ENCODE data around the gene PSMA2. TPM values are rescaled to one million over a fixed set of nuclear protein-coding genes. Genes with fewer than 3 reads are reported as not detected.

Gene PSMA2
- total RNA-seq, 1 experiment from 2014 or later = 152 TPM

DNA sequence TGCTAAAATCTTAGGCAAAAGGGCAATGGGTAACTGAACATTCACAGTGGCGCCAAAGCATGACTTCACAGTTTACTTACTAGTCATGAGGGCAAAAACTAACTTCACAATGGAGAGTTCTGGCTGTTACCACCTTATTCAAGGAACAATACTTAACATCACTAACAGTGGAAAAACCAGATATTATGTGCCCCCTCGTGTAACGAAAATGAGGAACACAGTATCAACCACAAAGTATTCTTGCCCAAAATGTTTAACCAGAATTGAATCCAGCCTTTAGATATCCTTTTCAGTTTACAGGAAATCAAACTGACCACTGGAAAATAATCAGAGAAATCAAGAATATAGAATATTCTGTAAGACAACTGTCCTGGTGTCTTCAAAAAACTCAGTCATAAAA is 29.6 kb downstream of the PSMA2 start:
- Histone ChIP-seq H3K4me2 (ENCODE audit: low read length) (no peak overlapping the region), H3K79me2 (ENCODE audit: insufficient read depth, low read length) (no peaks in the 10 kb centered on the region), H3K9ac (ENCODE audit: low read length) (no peak overlapping the region), H2AFZ (ENCODE audit: low read depth, low read length, poor library complexity, severe bottlenecking) (no peak overlapping the region), H3K4me3 (replicated peaks in 1 of 2; ENCODE audit: low read depth in 1 of 2, low read length in 2 of 2) (no peak overlapping the region), H3K27ac (ENCODE audit: low read depth, low read length) (no peak overlapping the region), H4K20me1 (ENCODE audit: insufficient read depth) (no peaks in the 10 kb centered on the region), H3K9me2 (ENCODE audit: insufficient read depth) (no peaks in the 10 kb centered on the region), H3K4me1 (ENCODE audit: control insufficient read depth in 1 of 2, insufficient read depth in 2 of 2, low read length in 2 of 2) (no peaks in the 10 kb centered on the region), H3K36me3 (ENCODE audit: control insufficient read depth in 1 of 2, insufficient read depth in 2 of 2, low read length in 2 of 2) (no peaks in the 10 kb centered on the region), H3K9me3 (ENCODE audit: control insufficient read depth in 1 of 2, insufficient read depth in 1 of 2, low read depth in 1 of 2, low read length in 2 of 2) (no peaks in the 10 kb centered on the region), H3K27me3 (ENCODE audit: insufficient read depth, low read length) (peaks cover 7% of the 10 kb centered on the region; the same call in 1 of the 2 replicates)
- no peak for ATAC-seq
- POLR2A ChIA-PET = no interaction called here
- intact Hi-C loops (cut with micrococcal nuclease) = no loop called here
- CTCF ChIA-PET = no interaction called here
- RAD21 ChIA-PET (ENCODE audit: low non-redundant PET in 1 of 2, low total read pairs in 2 of 2, uncharacterized antibody in 2 of 2, unreplicated experiment in 2 of 2) = no interaction called here
- no TSS peak for BruUV-seq (replicated peaks)
- DNase-seq (ENCODE audit: low read depth, low spot score) = no peak
- TF ChIP-seq, protein P1, sequence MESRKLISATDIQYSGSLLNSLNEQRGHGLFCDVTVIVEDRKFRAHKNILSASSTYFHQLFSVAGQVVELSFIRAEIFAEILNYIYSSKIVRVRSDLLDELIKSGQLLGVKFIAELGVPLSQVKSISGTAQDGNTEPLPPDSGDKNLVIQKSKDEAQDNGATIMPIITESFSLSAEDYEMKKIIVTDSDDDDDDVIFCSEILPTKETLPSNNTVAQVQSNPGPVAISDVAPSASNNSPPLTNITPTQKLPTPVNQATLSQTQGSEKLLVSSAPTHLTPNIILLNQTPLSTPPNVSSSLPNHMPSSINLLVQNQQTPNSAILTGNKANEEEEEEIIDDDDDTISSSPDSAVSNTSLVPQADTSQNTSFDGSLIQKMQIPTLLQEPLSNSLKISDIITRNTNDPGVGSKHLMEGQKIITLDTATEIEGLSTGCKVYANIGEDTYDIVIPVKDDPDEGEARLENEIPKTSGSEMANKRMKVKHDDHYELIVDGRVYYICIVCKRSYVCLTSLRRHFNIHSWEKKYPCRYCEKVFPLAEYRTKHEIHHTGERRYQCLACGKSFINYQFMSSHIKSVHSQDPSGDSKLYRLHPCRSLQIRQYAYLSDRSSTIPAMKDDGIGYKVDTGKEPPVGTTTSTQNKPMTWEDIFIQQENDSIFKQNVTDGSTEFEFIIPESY (IDR thresholded peaks at IDR 0.05; ENCODE audit: extremely low read depth, insufficient replicate concordance, low read length) = no peak
- TF ChIP-seq TCF7L2 (IDR thresholded peaks at IDR 0.05; ENCODE audit: borderline replicate concordance, extremely low read depth, insufficient read depth, insufficient read length) (no peak), CEBPB (IDR thresholded peaks at IDR 0.05; ENCODE audit: low read depth) (no peak), EGR1 (IDR thresholded peaks at IDR 0.05; ENCODE audit: low read depth) (no peak)

DNA sequence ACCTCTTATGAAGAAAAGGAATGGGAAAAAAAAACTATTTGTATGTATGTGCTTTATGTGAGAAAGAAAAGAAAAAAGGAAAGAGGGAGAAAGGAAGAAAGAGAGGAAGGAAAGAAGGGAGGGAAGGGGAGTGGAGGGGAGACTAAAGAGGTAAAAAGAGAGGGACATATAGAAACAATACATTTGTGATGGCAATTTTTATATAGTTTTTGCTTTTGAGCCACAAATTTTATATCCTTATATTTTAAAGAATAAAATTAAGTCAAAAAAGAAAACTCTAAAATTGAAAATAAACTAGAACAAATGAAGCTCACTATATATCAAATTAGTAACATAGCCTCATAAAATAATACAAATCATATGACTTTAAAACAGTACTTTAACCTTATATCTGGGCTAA is 31.1 kb downstream of the PSMA2 start:
- Histone ChIP-seq H4K20me1 (ENCODE audit: insufficient read depth) (no peaks in the 10 kb centered on the region), H3K4me3 (replicated peaks in 1 of 2; ENCODE audit: low read depth in 1 of 2, low read length in 2 of 2) (no peak overlapping the region), H3K9me3 (ENCODE audit: control insufficient read depth in 1 of 2, insufficient read depth in 1 of 2, low read depth in 1 of 2, low read length in 2 of 2) (no peaks in the 10 kb centered on the region), H3K9ac (ENCODE audit: low read length) (no peak overlapping the region), H3K36me3 (ENCODE audit: control insufficient read depth in 1 of 2, insufficient read depth in 2 of 2, low read length in 2 of 2) (no peaks in the 10 kb centered on the region), H3K9me2 (ENCODE audit: insufficient read depth) (no peaks in the 10 kb centered on the region), H3K27ac (ENCODE audit: low read depth, low read length) (no peak overlapping the region), H3K79me2 (ENCODE audit: insufficient read depth, low read length) (no peaks in the 10 kb centered on the region), H3K4me2 (ENCODE audit: low read length) (no peak overlapping the region), H2AFZ (ENCODE audit: low read depth, low read length, poor library complexity, severe bottlenecking) (no peak overlapping the region), H3K27me3 (ENCODE audit: insufficient read depth, low read length) (peaks cover 7% of the 10 kb centered on the region; the same call in 1 of the 2 replicates), H3K4me1 (ENCODE audit: control insufficient read depth in 1 of 2, insufficient read depth in 2 of 2, low read length in 2 of 2) (no peaks in the 10 kb centered on the region)
- no TSS peak for BruUV-seq (replicated peaks)
- POLR2A ChIA-PET = no interaction called here
- ATAC-seq (no peak), DNase-seq (ENCODE audit: low read depth, low spot score) (no peak)
- CTCF ChIA-PET = no interaction called here
- intact Hi-C loops (cut with micrococcal nuclease) = no loop called here
- RAD21 ChIA-PET (ENCODE audit: low non-redundant PET in 1 of 2, low total read pairs in 2 of 2, uncharacterized antibody in 2 of 2, unreplicated experiment in 2 of 2) = no interaction called here
- TF ChIP-seq, protein P1 (IDR thresholded peaks at IDR 0.05; ENCODE audit: extremely low read depth, insufficient replicate concordance, low read length) = no peak
- TF ChIP-seq, protein P2, sequence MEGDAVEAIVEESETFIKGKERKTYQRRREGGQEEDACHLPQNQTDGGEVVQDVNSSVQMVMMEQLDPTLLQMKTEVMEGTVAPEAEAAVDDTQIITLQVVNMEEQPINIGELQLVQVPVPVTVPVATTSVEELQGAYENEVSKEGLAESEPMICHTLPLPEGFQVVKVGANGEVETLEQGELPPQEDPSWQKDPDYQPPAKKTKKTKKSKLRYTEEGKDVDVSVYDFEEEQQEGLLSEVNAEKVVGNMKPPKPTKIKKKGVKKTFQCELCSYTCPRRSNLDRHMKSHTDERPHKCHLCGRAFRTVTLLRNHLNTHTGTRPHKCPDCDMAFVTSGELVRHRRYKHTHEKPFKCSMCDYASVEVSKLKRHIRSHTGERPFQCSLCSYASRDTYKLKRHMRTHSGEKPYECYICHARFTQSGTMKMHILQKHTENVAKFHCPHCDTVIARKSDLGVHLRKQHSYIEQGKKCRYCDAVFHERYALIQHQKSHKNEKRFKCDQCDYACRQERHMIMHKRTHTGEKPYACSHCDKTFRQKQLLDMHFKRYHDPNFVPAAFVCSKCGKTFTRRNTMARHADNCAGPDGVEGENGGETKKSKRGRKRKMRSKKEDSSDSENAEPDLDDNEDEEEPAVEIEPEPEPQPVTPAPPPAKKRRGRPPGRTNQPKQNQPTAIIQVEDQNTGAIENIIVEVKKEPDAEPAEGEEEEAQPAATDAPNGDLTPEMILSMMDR (IDR thresholded peaks at IDR 0.05 in 2 of 3, conservative IDR thresholded peaks at IDR 0.05 in 1 of 3; ENCODE audit: borderline replicate concordance in 1 of 3, insufficient read depth in 1 of 3, low read depth in 2 of 3, low read length in 2 of 3) = no peak
- no peak for TF ChIP-seq SRF (IDR thresholded peaks at IDR 0.05; ENCODE audit: low read depth)
- TF ChIP-seq ZNF274 (IDR thresholded peaks at IDR 0.05; ENCODE audit: low read depth, low read length) = no peak
- no peak for TF ChIP-seq POLR2AphosphoS5 (IDR thresholded peaks at IDR 0.05; ENCODE audit: low read depth, low read length)
- no peak for TF ChIP-seq YY1 (IDR thresholded peaks at IDR 0.05; ENCODE audit: extremely low read depth, insufficient replicate concordance, low read depth, low read length)
- no peak for TF ChIP-seq EZH2 (IDR thresholded peaks at IDR 0.05)
- TF ChIP-seq FOSL1 (IDR thresholded peaks at IDR 0.05; ENCODE audit: low read depth) = no peak
- TF ChIP-seq RAD21 (IDR thresholded peaks at IDR 0.05; ENCODE audit: low read depth) = no peak
- TF ChIP-seq, protein P3, sequence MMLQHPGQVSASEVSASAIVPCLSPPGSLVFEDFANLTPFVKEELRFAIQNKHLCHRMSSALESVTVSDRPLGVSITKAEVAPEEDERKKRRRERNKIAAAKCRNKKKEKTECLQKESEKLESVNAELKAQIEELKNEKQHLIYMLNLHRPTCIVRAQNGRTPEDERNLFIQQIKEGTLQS (IDR thresholded peaks at IDR 0.05) = no peak
- no peak for TF ChIP-seq JUND (IDR thresholded peaks at IDR 0.05)
- no peak for TF ChIP-seq TCF7L2 (IDR thresholded peaks at IDR 0.05; ENCODE audit: borderline replicate concordance, extremely low read depth, insufficient read depth, insufficient read length)
- no peak for TF ChIP-seq SIN3A (IDR thresholded peaks at IDR 0.05; ENCODE audit: low read depth)
